Activated CD4-positive, alpha-beta T cell treated with anti-CD3 and anti-CD28 coated beads, Interleukin-2, amount 10 ng/mL, durations not matched to agents 7 days and 5 days (primary cell): ENCODE results near the gene OR10W1. TPM values are rescaled to one million over a fixed set of nuclear protein-coding genes. Genes with fewer than 3 reads are reported as not detected.

Source experiments
- CTCF ChIA-PET: fragments of 350-600 bp; sonication (Branson Sonifier 250); formaldehyde crosslinking; loops from one replicate; lab custom pipeline; 2021; ENCODE audit warnings: antibody characterized with exemption; lab: Charles Lee
- POLR2A ChIA-PET: fragments of 350-600 bp; sonication (Branson Sonifier 250); formaldehyde crosslinking; loops from one replicate; lab custom pipeline; 2021; ENCODE audit warnings: antibody characterized with exemption; lab: Charles Lee
- DNase-seq: peaks from one replicate; pipeline ENCODE4 v3.0.0-alpha.2; 2020
- H3K27ac Mint-ChIP-seq: one replicate; pipeline ENCODE4 v1.8.0; 2021; ENCODE audit warnings: mild to moderate bottlenecking, moderate library complexity, mixed read lengths
- H3K27me3 Mint-ChIP-seq: one replicate; pipeline ENCODE4 v1.8.0; 2021; ENCODE audit warnings: mixed read lengths
- H3K36me3 Mint-ChIP-seq: one replicate; pipeline ENCODE4 v1.8.0; 2021; ENCODE audit warnings: low read depth, mixed read lengths
- H3K4me1 Mint-ChIP-seq: one replicate; pipeline ENCODE4 v1.8.0; 2021; ENCODE audit warnings: mixed read lengths
- H3K4me3 Mint-ChIP-seq: one replicate; pipeline ENCODE4 v1.8.0; 2021; ENCODE audit warnings: mild to moderate bottlenecking, moderate library complexity, mixed read lengths
- H3K9me3 Mint-ChIP-seq: one replicate; pipeline ENCODE4 v1.8.0; 2021; ENCODE audit warnings: mixed read lengths
- total RNA-seq, 2 experiments: library from RNA; stranded (reverse); gene quantifications; one replicate each; pipeline ENCODE4 v1.2.3, GENCODE V29; 2021

Gene OR10W1
- total RNA-seq, 2 experiments from 2014 or later, result not detected

GRCh38 chr11:58222721-58223120 is 45.3 kb downstream of the OR10W1 start:
- Mint-ChIP-seq H3K27ac (no peak overlapping the region), H3K27me3 (peaks cover 2% of the 10 kb centered on the region), H3K9me3 (no peaks in the 10 kb centered on the region)

More at GRCh38 chr11:58222721-58223120, 45.3 kb downstream of the OR10W1 start:
- ChIA-PET POLR2A (no interaction called here), CTCF (no interaction called here)
- DNase-seq, result no peak
- Mint-ChIP-seq H3K4me1 (no peaks in the 10 kb centered on the region), H3K4me3 (no peak overlapping the region), H3K36me3 (no peaks in the 10 kb centered on the region)

Other genes with a start within 250 kb of the OR10W1 start
- not detected for gene OR9Q1, start 244.4 kb downstream of the OR10W1 start, total RNA-seq
- gene OR6Q1, start 237.3 kb downstream of the OR10W1 start, total RNA-seq, result not detected
- gene OR9I1, start 142.7 kb downstream of the OR10W1 start, total RNA-seq, result not detected
- gene OR9Q2, start 79.2 kb downstream of the OR10W1 start, total RNA-seq, result not detected
- not detected for gene OR1S2, start 64.1 kb downstream of the OR10W1 start, total RNA-seq
- not detected for gene OR1S1, start 55.5 kb downstream of the OR10W1 start, total RNA-seq
- not detected for gene OR10Q1, start 39.3 kb downstream of the OR10W1 start, total RNA-seq
- not detected for gene OR5B17, start 90.8 kb upstream of the OR10W1 start, total RNA-seq
- not detected for gene OR5B3, start 138.6 kb upstream of the OR10W1 start, total RNA-seq
- gene OR5B2, start 159.9 kb upstream of the OR10W1 start, total RNA-seq, result not detected
- gene OR5B12, start 174.0 kb upstream of the OR10W1 start, total RNA-seq, result not detected
- gene OR5B21, start 239.8 kb upstream of the OR10W1 start, total RNA-seq, result under 1 TPM in 1 of 2 experiments, not detected in 1; 0.37 TPM